ENCODE data around the gene OSBPL3. TPM values are rescaled to one million over a fixed set of nuclear protein-coding genes. Genes with fewer than 3 reads are reported as not detected.

OSBPL3 gene
- total RNA-seq, 1 experiment from 2014 or later: 8.6 TPM

DNA sequence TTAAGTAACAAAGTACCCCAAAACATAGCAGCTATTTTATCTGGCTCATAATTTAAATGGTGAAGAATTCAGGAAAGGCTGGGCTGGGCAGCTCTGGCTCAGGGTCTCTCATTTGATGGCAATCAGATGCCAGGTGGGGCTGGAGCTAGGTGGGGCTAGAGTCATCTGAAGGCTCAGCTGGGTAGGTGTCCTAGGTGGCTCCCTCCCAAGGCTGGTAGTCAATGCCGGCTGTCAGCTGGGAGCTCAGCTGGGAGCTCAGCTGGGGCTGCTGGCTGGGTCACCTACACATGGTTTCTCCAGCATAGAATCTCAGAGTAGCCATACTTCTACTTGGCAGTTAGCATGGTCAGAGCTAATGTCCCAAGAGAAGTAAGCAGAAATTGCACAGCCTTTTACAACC, 34.1 kb downstream of the OSBPL3 start:
- Mint-ChIP-seq H3K27me3 (ENCODE audit: low read depth) (no peaks in the 10 kb centered on the region), H3K9me3 (no peaks in the 10 kb centered on the region), H3K4me1 (peaks cover 24 to 27% of the 10 kb centered on the region in 2 experiments), H3K36me3 (ENCODE audit: insufficient read depth in 1 of 3, low read depth in 3 of 3) (no peaks in the 10 kb centered on the region; a peak in 1 of 7 replicates), H3K4me3 (no peak overlapping the region), H3K27ac (no peak overlapping the region)
- Histone ChIP-seq H2BK20ac (ENCODE audit: low read depth, low read length, poor library complexity, severe bottlenecking) (no peak overlapping the region), H4K8ac (replicated peaks; ENCODE audit: insufficient read length, low read depth, low read length) (no peak overlapping the region), H3K23ac (ENCODE audit: insufficient read length, low read depth, low read length) (no peak overlapping the region), H2BK120ac (ENCODE audit: low read depth, low read length, poor library complexity, severe bottlenecking) (no peak overlapping the region), H2BK5ac (ENCODE audit: insufficient read length, low read length) (no peak overlapping the region), H4K91ac (ENCODE audit: insufficient read length, low read depth, low read length) (no peak overlapping the region), H3T11ph (ENCODE audit: low read length) (no peak overlapping the region), H3K56ac (ENCODE audit: insufficient read length, low read depth, low read length) (no peak overlapping the region), H2AFZ (ENCODE audit: low read length) (no peak overlapping the region), H3K18ac (ENCODE audit: insufficient read length, low read depth, low read length) (no peak overlapping the region), H3K79me2 (ENCODE audit: insufficient read depth, low read length) (peaks cover 2% of the 10 kb centered on the region; the same call in 1 of the 2 replicates), H4K20me1 (ENCODE audit: control insufficient read depth, insufficient read depth, insufficient read length) (no peaks in the 10 kb centered on the region), H3K27ac (ENCODE audit: insufficient read length, low read depth, low read length) (no peak overlapping the region), H3K9me3 (ENCODE audit: control insufficient read depth, low read depth, low read length) (no peaks in the 10 kb centered on the region), H3K4me1 (ENCODE audit: insufficient read depth, low read length) (no peaks in the 10 kb centered on the region), H3K23me2 (ENCODE audit: insufficient read length, low read depth, low read length, poor library complexity, severe bottlenecking) (no peaks in the 10 kb centered on the region), H2BK15ac (ENCODE audit: low read depth, low read length) (no peak overlapping the region), H3K27me3 (ENCODE audit: insufficient read depth, low read length) (no peaks in the 10 kb centered on the region), H3K4me2 (ENCODE audit: insufficient read depth, insufficient read length, low read length) (no peak overlapping the region), H3K9ac (ENCODE audit: extremely low read depth, insufficient read length, low read length) (no peak overlapping the region), H3K79me1 (ENCODE audit: insufficient read depth, low read depth, low read length, poor library complexity, severe bottlenecking) (no peaks in the 10 kb centered on the region), H2AK5ac (ENCODE audit: insufficient read length, low read length) (no peak overlapping the region), H3K14ac (ENCODE audit: insufficient read depth, low read length) (0 out of 2 replicates have a peak overlapping the region, but pooled peaks have one; percentile 21), H4K5ac (ENCODE audit: insufficient read length, low read depth, low read length) (no peak overlapping the region), H2BK12ac (ENCODE audit: insufficient read length, low read depth, low read length) (no peak overlapping the region), H3K4ac (ENCODE audit: low read depth, low read length) (no peak overlapping the region)
- peak; percentile 42 for DNase-seq
- TF ChIP-seq, protein P1, sequence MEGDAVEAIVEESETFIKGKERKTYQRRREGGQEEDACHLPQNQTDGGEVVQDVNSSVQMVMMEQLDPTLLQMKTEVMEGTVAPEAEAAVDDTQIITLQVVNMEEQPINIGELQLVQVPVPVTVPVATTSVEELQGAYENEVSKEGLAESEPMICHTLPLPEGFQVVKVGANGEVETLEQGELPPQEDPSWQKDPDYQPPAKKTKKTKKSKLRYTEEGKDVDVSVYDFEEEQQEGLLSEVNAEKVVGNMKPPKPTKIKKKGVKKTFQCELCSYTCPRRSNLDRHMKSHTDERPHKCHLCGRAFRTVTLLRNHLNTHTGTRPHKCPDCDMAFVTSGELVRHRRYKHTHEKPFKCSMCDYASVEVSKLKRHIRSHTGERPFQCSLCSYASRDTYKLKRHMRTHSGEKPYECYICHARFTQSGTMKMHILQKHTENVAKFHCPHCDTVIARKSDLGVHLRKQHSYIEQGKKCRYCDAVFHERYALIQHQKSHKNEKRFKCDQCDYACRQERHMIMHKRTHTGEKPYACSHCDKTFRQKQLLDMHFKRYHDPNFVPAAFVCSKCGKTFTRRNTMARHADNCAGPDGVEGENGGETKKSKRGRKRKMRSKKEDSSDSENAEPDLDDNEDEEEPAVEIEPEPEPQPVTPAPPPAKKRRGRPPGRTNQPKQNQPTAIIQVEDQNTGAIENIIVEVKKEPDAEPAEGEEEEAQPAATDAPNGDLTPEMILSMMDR (conservative IDR thresholded peaks at IDR 0.05): no peak
- WGBS (ENCODE audit: extremely low coverage, insufficient read length, low lambda C conversion rate): no CpG with 5 or more reads among the region's 1 CpG

All from H9 (cell line).